HepG2 (cell line): ENCODE results near the gene ADAMTS14. TPM values are rescaled to one million over a fixed set of nuclear protein-coding genes. Genes with fewer than 3 reads are reported as not detected.

Experiments
- MBNL3 ChIP-seq: fragments of 250-450 bp; sonication (Bioruptor Pico); conservative IDR thresholded peaks from 2 replicates; pipeline ENCODE4 v1.8.0; 2022; ENCODE audit warnings: mild to moderate bottlenecking, inconsistent platforms
- NCOA1 ChIP-seq: sonication (generic); formaldehyde crosslinking; IDR thresholded peaks from 2 replicates; pipeline ENCODE4 v1.9.0; 2021; ENCODE audit warnings: missing genetic modification reagents
- POLR2AphosphoS5 ChIP-seq: IDR thresholded peaks from 2 replicates; pipeline ENCODE4 v1.6.1; 2012; ENCODE audit warnings: low read depth, low read length
- ZFY ChIP-seq: sonication (generic); formaldehyde crosslinking; IDR thresholded peaks from 2 replicates; pipeline ENCODE4 v1.4.0; 2020; ENCODE audit warnings: missing genetic modification reagents
- ZMYM4 ChIP-seq: sonication (generic); formaldehyde crosslinking; IDR thresholded peaks from 2 replicates; pipeline ENCODE4 v1.8.1; 2023; ENCODE audit warnings: mild to moderate bottlenecking, missing genetic modification reagents
- ZNF354B ChIP-seq: sonication (generic); formaldehyde crosslinking; IDR thresholded peaks from 2 replicates; pipeline ENCODE4 v1.8.0; 2022; ENCODE audit warnings: mild to moderate bottlenecking, missing genetic modification reagents
- polyA plus RNA-seq, 8 experiments: library from polyadenylated mRNA; depleted of rRNA in 3 of 8; stranded (reverse) in 7 of 8; unstranded in 1 of 8; fragments of >200 nt; fragmentation: Illumina TruSeq in 4 of 8; extraction: Trizol in 4 of 8; gene quantifications; 2 replicates each; pipeline versions ENCODE4 v1.2.1 to v1.2.3, GENCODE V29; 2011 to 2016; ENCODE audit warnings: low read depth in 4 of 8, missing spikeins in 1 of 8, mixed read lengths in 1 of 8; ENCODE audit not compliant: insufficient read depth in 1 of 8
- total RNA-seq, 5 experiments: library from RNA; depleted of rRNA; stranded (reverse); fragments of >200 nt; fragmentation: Illumina TruSeq; extraction: Trizol; gene quantifications; 2 replicates each; pipeline ENCODE4 v1.2.3, GENCODE V29; 2016; ENCODE audit warnings: low read depth in 1 of 5
- TF ChIP-seq, protein P1 (sequence below): sonication (generic); formaldehyde crosslinking; IDR thresholded peaks from 2 replicates; pipeline ENCODE4 v1.8.0; 2022; ENCODE audit warnings: missing genetic modification reagents, mild to moderate bottlenecking, moderate library complexity, borderline replicate concordance
- TF ChIP-seq, protein P2 (sequence below): sonication (generic); formaldehyde crosslinking; IDR thresholded peaks from 2 replicates; pipeline ENCODE4 v1.4.0; 2020; ENCODE audit warnings: missing genetic modification reagents
- TF ChIP-seq, protein P3 (sequence below): sonication (generic); formaldehyde crosslinking; IDR thresholded peaks from 2 replicates; pipeline ENCODE4 v1.4.0; 2020; ENCODE audit warnings: missing genetic modification reagents

ADAMTS14 gene
- total and polyA plus RNA-seq, 2 of the 13 experiments (the other 11 are each of a cell fraction or from before 2014, with no cell fraction given): 0.04 to 0.07 TPM

DNA sequence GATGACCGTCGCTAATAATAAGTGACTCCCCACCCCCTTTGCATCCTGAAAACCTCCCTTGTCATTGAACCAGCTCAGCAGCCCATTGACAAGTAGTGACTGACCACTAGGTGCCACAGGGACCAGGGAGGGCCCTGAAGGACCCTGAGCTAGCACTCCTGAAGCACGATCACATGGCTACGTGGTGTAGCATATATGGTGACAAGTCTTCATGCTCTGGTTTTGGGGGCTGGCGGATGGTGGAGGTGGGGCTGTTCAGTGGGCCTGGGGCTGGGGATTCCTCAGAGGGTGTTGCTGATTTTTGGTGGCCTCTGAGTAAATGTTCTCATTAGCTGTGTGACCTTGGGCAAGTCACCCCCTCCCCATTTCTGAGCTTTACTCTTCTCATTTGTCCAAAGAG lies 4.7 kb downstream of the ADAMTS14 start (continued):
- TF ChIP-seq, protein P1, sequence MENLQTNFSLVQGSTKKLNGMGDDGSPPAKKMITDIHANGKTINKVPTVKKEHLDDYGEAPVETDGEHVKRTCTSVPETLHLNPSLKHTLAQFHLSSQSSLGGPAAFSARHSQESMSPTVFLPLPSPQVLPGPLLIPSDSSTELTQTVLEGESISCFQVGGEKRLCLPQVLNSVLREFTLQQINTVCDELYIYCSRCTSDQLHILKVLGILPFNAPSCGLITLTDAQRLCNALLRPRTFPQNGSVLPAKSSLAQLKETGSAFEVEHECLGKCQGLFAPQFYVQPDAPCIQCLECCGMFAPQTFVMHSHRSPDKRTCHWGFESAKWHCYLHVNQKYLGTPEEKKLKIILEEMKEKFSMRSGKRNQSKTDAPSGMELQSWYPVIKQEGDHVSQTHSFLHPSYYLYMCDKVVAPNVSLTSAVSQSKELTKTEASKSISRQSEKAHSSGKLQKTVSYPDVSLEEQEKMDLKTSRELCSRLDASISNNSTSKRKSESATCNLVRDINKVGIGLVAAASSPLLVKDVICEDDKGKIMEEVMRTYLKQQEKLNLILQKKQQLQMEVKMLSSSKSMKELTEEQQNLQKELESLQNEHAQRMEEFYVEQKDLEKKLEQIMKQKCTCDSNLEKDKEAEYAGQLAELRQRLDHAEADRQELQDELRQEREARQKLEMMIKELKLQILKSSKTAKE: no peak
- TF ChIP-seq, protein P2, sequence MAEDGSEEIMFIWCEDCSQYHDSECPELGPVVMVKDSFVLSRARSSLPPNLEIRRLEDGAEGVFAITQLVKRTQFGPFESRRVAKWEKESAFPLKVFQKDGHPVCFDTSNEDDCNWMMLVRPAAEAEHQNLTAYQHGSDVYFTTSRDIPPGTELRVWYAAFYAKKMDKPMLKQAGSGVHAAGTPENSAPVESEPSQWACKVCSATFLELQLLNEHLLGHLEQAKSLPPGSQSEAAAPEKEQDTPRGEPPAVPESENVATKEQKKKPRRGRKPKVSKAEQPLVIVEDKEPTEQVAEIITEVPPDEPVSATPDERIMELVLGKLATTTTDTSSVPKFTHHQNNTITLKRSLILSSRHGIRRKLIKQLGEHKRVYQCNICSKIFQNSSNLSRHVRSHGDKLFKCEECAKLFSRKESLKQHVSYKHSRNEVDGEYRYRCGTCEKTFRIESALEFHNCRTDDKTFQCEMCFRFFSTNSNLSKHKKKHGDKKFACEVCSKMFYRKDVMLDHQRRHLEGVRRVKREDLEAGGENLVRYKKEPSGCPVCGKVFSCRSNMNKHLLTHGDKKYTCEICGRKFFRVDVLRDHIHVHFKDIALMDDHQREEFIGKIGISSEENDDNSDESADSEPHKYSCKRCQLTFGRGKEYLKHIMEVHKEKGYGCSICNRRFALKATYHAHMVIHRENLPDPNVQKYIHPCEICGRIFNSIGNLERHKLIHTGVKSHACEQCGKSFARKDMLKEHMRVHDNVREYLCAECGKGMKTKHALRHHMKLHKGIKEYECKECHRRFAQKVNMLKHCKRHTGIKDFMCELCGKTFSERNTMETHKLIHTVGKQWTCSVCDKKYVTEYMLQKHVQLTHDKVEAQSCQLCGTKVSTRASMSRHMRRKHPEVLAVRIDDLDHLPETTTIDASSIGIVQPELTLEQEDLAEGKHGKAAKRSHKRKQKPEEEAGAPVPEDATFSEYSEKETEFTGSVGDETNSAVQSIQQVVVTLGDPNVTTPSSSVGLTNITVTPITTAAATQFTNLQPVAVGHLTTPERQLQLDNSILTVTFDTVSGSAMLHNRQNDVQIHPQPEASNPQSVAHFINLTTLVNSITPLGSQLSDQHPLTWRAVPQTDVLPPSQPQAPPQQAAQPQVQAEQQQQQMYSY (CRISPR knock-in tag): no peak
- TF ChIP-seq POLR2AphosphoS5 (no peak), MBNL3 (no peak), ZMYM4 (no peak), ZFY (no peak), ZNF354B (CRISPR knock-in tag) (no peak), NCOA1 (CRISPR knock-in tag) (no peak)
- TF ChIP-seq, protein P3, sequence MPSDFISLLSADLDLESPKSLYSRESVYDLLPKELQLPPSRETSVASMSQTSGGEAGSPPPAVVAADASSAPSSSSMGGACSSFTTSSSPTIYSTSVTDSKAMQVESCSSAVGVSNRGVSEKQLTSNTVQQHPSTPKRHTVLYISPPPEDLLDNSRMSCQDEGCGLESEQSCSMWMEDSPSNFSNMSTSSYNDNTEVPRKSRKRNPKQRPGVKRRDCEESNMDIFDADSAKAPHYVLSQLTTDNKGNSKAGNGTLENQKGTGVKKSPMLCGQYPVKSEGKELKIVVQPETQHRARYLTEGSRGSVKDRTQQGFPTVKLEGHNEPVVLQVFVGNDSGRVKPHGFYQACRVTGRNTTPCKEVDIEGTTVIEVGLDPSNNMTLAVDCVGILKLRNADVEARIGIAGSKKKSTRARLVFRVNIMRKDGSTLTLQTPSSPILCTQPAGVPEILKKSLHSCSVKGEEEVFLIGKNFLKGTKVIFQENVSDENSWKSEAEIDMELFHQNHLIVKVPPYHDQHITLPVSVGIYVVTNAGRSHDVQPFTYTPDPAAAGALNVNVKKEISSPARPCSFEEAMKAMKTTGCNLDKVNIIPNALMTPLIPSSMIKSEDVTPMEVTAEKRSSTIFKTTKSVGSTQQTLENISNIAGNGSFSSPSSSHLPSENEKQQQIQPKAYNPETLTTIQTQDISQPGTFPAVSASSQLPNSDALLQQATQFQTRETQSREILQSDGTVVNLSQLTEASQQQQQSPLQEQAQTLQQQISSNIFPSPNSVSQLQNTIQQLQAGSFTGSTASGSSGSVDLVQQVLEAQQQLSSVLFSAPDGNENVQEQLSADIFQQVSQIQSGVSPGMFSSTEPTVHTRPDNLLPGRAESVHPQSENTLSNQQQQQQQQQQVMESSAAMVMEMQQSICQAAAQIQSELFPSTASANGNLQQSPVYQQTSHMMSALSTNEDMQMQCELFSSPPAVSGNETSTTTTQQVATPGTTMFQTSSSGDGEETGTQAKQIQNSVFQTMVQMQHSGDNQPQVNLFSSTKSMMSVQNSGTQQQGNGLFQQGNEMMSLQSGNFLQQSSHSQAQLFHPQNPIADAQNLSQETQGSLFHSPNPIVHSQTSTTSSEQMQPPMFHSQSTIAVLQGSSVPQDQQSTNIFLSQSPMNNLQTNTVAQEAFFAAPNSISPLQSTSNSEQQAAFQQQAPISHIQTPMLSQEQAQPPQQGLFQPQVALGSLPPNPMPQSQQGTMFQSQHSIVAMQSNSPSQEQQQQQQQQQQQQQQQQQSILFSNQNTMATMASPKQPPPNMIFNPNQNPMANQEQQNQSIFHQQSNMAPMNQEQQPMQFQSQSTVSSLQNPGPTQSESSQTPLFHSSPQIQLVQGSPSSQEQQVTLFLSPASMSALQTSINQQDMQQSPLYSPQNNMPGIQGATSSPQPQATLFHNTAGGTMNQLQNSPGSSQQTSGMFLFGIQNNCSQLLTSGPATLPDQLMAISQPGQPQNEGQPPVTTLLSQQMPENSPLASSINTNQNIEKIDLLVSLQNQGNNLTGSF (CRISPR knock-in tag): no peak
